H1 (cell line): ENCODE data around the gene NFIC.

ENCODE experiments used
- CBX8 ChIP-seq: fragments of 300-800, 300-1000 bp; sonication (generic); IDR thresholded peaks from 2 replicates; pipeline ENCODE4 v1.7.1; 2016; ENCODE audit warnings: low read depth, low read length, borderline replicate concordance
- CHD1 ChIP-seq: IDR thresholded peaks from 2 replicates; pipeline ENCODE4 v1.6.1; 2012; ENCODE audit warnings: low read depth, low read length, improper control_type of control experiment
- EGR1 ChIP-seq: IDR thresholded peaks from 2 replicates; pipeline ENCODE4 v1.6.1; 2011; ENCODE audit warnings: low read depth, low read length, borderline replicate concordance
- EZH2 ChIP-seq: fragments of 200-600 bp; sonication (generic); IDR thresholded peaks from 2 replicates; pipeline ENCODE4 v1.7.1; 2012; ENCODE audit warnings: low read depth, mild to moderate bottlenecking, moderate library complexity, low read length, inconsistent platforms; ENCODE audit not compliant: severe bottlenecking
- FOSL1 ChIP-seq: IDR thresholded peaks from 2 replicates; pipeline ENCODE4 v1.6.1; 2011; ENCODE audit warnings: mild to moderate bottlenecking, low read depth, low read length, moderate library complexity; ENCODE audit not compliant: insufficient read depth
- GABPA ChIP-seq: IDR thresholded peaks from 2 replicates; pipeline ENCODE4 v1.6.1; 2011; ENCODE audit warnings: mild to moderate bottlenecking, low read length, moderate library complexity, borderline replicate concordance; ENCODE audit not compliant: insufficient read depth
- JUN ChIP-seq: IDR thresholded peaks from 2 replicates; pipeline ENCODE4 v1.6.1; 2011; ENCODE audit warnings: low read depth, mild to moderate bottlenecking, improper control_type of control experiment, low read length
- PHF8 ChIP-seq: fragments of 200-600 bp; sonication (generic); conservative IDR thresholded peaks from 2 replicates; pipeline ENCODE4 v1.7.1; 2012; ENCODE audit warnings: low read depth, mild to moderate bottlenecking, inconsistent platforms, low read length, moderate library complexity
- POLR2A ChIP-seq, 2 experiments: IDR thresholded peaks; 1 replicate in 1 of 2; 2 replicates in 1 of 2; pipeline ENCODE4 v1.6.1; 2011; ENCODE audit warnings: low read depth in 2 of 2, low read length in 2 of 2, mild to moderate bottlenecking in 2 of 2; ENCODE audit errors: control extremely low read depth in 1 of 2
- RAD21 ChIP-seq, 2 experiments: IDR thresholded peaks in 1 of 2; conservative IDR thresholded peaks in 1 of 2; 2 replicates each; pipeline ENCODE4 v1.6.1; 2011; ENCODE audit warnings: low read depth in 2 of 2, low read length in 2 of 2, improper control_type of control experiment in 1 of 2, inconsistent platforms in 1 of 2, mild to moderate bottlenecking in 1 of 2, moderate library complexity in 1 of 2
- SIN3A ChIP-seq, 2 experiments: IDR thresholded peaks in 1 of 2; conservative IDR thresholded peaks in 1 of 2; 2 replicates each; pipeline ENCODE4 v1.6.1; 2011 to 2012; ENCODE audit warnings: low read length in 2 of 2, improper control_type of control experiment in 1 of 2, low read depth in 1 of 2, mild to moderate bottlenecking in 1 of 2
- TCF12 ChIP-seq: IDR thresholded peaks from 2 replicates; pipeline ENCODE4 v1.6.1; 2011; ENCODE audit warnings: low read depth, mild to moderate bottlenecking, low read length
- ZNF274 ChIP-seq: IDR thresholded peaks from 2 replicates; pipeline ENCODE4 v1.7.0; 2012; ENCODE audit warnings: low read length, borderline replicate concordance; ENCODE audit errors: extremely low read depth
- TF ChIP-seq, protein P1 (sequence below), 3 experiments: IDR thresholded peaks; 1 replicate in 2 of 3; 2 replicates in 1 of 3; pipeline versions ENCODE4 v1.5.1 to v1.6.1; 2011; ENCODE audit warnings: low read length in 3 of 3, mild to moderate bottlenecking in 3 of 3, inconsistent platforms in 2 of 3, low read depth in 1 of 3, moderate library complexity in 1 of 3; ENCODE audit not compliant: insufficient read depth in 1 of 3; ENCODE audit errors: control extremely low read depth in 1 of 3

DNA sequence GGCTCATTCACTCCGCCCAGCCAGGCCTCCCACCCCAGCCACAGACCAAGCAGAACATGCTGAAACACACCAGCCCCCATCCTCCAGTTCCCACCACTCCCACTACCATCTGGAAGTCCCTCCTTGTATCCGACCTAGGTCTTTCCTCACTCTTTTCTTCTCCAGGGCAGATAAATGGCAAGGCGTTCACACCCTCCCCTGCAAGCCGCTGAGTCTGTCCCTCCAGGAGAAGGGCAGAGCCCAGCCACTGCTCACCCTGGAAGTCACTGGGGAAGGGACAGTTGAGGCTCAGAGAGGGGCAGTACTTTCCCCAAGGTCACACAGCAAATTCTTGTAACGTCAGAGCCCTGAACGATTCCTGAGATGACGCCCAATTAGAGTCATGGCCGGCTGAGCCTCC is 45.5 kb upstream of the NFIC start:
- TF ChIP-seq CBX8 (no peak), ZNF274 (no peak), TCF12 (no peak), GABPA (no peak), RAD21 (IDR thresholded peaks at IDR 0.05 in 1 of 2, conservative IDR thresholded peaks at IDR 0.05 in 1 of 2; ENCODE audit: low read depth in 2 of 2, low read length in 2 of 2) (no peak), POLR2A (IDR thresholded peaks at IDR 0.05; ENCODE audit: control extremely low read depth in 1 of 2, low read depth in 2 of 2, low read length in 2 of 2) (no peak), PHF8 (no peak), CHD1 (no peak), JUN (no peak), EGR1 (no peak), EZH2 (no peak), SIN3A (conservative IDR thresholded peaks at IDR 0.05 in 1 of 2, IDR thresholded peaks at IDR 0.05 in 1 of 2; ENCODE audit: low read depth in 1 of 2, low read length in 2 of 2) (no peak), FOSL1 (no peak)
- TF ChIP-seq, protein P1, sequence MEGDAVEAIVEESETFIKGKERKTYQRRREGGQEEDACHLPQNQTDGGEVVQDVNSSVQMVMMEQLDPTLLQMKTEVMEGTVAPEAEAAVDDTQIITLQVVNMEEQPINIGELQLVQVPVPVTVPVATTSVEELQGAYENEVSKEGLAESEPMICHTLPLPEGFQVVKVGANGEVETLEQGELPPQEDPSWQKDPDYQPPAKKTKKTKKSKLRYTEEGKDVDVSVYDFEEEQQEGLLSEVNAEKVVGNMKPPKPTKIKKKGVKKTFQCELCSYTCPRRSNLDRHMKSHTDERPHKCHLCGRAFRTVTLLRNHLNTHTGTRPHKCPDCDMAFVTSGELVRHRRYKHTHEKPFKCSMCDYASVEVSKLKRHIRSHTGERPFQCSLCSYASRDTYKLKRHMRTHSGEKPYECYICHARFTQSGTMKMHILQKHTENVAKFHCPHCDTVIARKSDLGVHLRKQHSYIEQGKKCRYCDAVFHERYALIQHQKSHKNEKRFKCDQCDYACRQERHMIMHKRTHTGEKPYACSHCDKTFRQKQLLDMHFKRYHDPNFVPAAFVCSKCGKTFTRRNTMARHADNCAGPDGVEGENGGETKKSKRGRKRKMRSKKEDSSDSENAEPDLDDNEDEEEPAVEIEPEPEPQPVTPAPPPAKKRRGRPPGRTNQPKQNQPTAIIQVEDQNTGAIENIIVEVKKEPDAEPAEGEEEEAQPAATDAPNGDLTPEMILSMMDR (IDR thresholded peaks at IDR 0.05; ENCODE audit: control extremely low read depth in 1 of 3, insufficient read depth in 1 of 3, low read depth in 1 of 3, low read length in 3 of 3), result no peak
